ENCODE results near the gene CCDC12. TPM values are rescaled to one million over a fixed set of nuclear protein-coding genes. Genes with fewer than 3 reads are reported as not detected.

CCDC12 gene
- total RNA-seq, 1 experiment from 2014 or later: 44.2 TPM

GRCh38 chr3:46910166-46910760 is 66.3 kb downstream of the CCDC12 start:
- POLR2A ChIA-PET (ENCODE audit: unreplicated experiment): interaction anchor here (0.6 kb wide), 1 partner anchor 503 kb away, joined by 6 read pairs; the partner anchor contains the start of genes CCR5AS and CCRL2
- peak overlapping the region; percentile 39; the same call in 1 of the 2 replicates for H2AFZ ChIP-seq (ENCODE audit: low read length)

GRCh38 chr3:46909535-46910161 is 66.9 kb downstream of the CCDC12 start:
- Histone ChIP-seq H4K20me1 (ENCODE audit: low read length) (no peaks in the 10 kb centered on the region), H3K9me3 (ENCODE audit: low read length) (no peaks in the 10 kb centered on the region), H3K9ac (ENCODE audit: low read length) (no peak overlapping the region), H3K9me2 (replicated peaks; ENCODE audit: low read length) (no peaks in the 10 kb centered on the region), H3K27ac (ENCODE audit: low read length) (no peak overlapping the region), H3F3A (ENCODE audit: low read length, unreplicated experiment) (no peaks in the 10 kb centered on the region), H3K4me2 (ENCODE audit: low read length) (peak overlapping the region; percentile 38), H2AFZ (ENCODE audit: low read length) (peak overlapping the region; percentile 39; the same call in 1 of the 2 replicates), H3K36me3 (ENCODE audit: low read depth, low read length) (no peaks in the 10 kb centered on the region), H3K27me3 (ENCODE audit: low read length) (no peaks in the 10 kb centered on the region), H3K79me2 (ENCODE audit: low read length) (no peaks in the 10 kb centered on the region), H3K4me3 (ENCODE audit: low read length) (no peak overlapping the region), H3K4me1 (ENCODE audit: insufficient read depth, low read length) (peaks cover 5% of the 10 kb centered on the region; the same call in 1 of the 2 replicates)
- no TSS peak for BruUV-seq (replicated peaks)
- peak; percentile 83 for ATAC-seq
- intact Hi-C loops (cut with micrococcal nuclease): loop anchor here (1.0 kb wide), 1 partner anchor 204 kb away; no protein-coding TSS in a partner anchor
- TF ChIP-seq EZH2phosphoT487 (IDR thresholded peaks at IDR 0.05; ENCODE audit: borderline replicate concordance, low read length): no peak
- no peak for TF ChIP-seq EZH2 (IDR thresholded peaks at IDR 0.05; ENCODE audit: low read length, unreplicated experiment)
- TF ChIP-seq CTCF (conservative IDR thresholded peaks at IDR 0.05; ENCODE audit: low read depth, low read length): peak; percentile 92
- ChIA-PET CTCF (interaction anchor here (0.5 to 1.6 kb wide), 11 partner anchors 15 to 246 kb away, joined by 3 to 11 read pairs (median 4); partner anchors contain the start of gene NBEAL2), POLR2A (ENCODE audit: unreplicated experiment) (interaction anchor here (0.6 kb wide), 1 partner anchor 502 kb away, joined by 6 read pairs; the partner anchor contains the start of genes CCR5AS and CCRL2)
- DNase-seq: peak; percentile 87

More at GRCh38 chr3:46910166-46910760, 66.3 kb downstream of the CCDC12 start:
- H3K4me1 ChIP-seq (ENCODE audit: insufficient read depth, low read length): peaks cover 5% of the 10 kb centered on the region; the same call in 1 of the 2 replicates
- no peaks in the 10 kb centered on the region for H3K27me3 ChIP-seq (ENCODE audit: low read length)
- H3K4me3 ChIP-seq (ENCODE audit: low read length): no peak overlapping the region
- no peaks in the 10 kb centered on the region for H3K9me3 ChIP-seq (ENCODE audit: low read length)
- intact Hi-C loops (cut with micrococcal nuclease): no loop called here
- no peak overlapping the region for H3K4me2 ChIP-seq (ENCODE audit: low read length)
- no peaks in the 10 kb centered on the region for H3K36me3 ChIP-seq (ENCODE audit: low read depth, low read length)
- ATAC-seq (peak; percentile 20), DNase-seq (no peak)
- H3K9me2 ChIP-seq (replicated peaks; ENCODE audit: low read length): no peaks in the 10 kb centered on the region
- no peaks in the 10 kb centered on the region for H4K20me1 ChIP-seq (ENCODE audit: low read length)
- BruUV-seq (replicated peaks): no TSS peak
- no peak overlapping the region for H3K27ac ChIP-seq (ENCODE audit: low read length)
- H3K79me2 ChIP-seq (ENCODE audit: low read length): no peaks in the 10 kb centered on the region
- no peak overlapping the region for H3K9ac ChIP-seq (ENCODE audit: low read length)
- TF ChIP-seq EZH2 (IDR thresholded peaks at IDR 0.05; ENCODE audit: low read length, unreplicated experiment) (no peak), CTCF (conservative IDR thresholded peaks at IDR 0.05; ENCODE audit: low read depth, low read length) (no peak), EZH2phosphoT487 (IDR thresholded peaks at IDR 0.05; ENCODE audit: borderline replicate concordance, low read length) (no peak)
- no peaks in the 10 kb centered on the region for H3F3A ChIP-seq (ENCODE audit: low read length, unreplicated experiment)
- CTCF ChIA-PET: interaction anchor here (0.6 to 1.6 kb wide), 9 partner anchors 15 to 246 kb away, joined by 3 to 11 read pairs (median 4); partner anchors contain the start of gene NBEAL2
